ENCODE measurements around the gene NPC2. TPM values are rescaled to one million over a fixed set of nuclear protein-coding genes. Genes with fewer than 3 reads are reported as not detected.
"Not testable (repeated sequence)": the region's sequence is repeated elsewhere in the genome, so short reads cannot be mapped to it uniquely, and the experiment has no call there.

NPC2 gene
- total RNA-seq, 1 donor from 2014 or later, result 281 TPM

GRCh38 chr14:74462993-74463392 is 30.1 kb downstream of the NPC2 start:
- DNase-seq (ENCODE audit: low read depth), result no peak
- no peak for TF ChIP-seq CTCF (conservative IDR thresholded peaks at IDR 0.05; ENCODE audit: low read depth, low read length)
- no peak overlapping the region for H3K4me3 ChIP-seq (ENCODE audit: low read depth, low read length)

- TF ChIP-seq CTCF (conservative IDR thresholded peaks at IDR 0.05; ENCODE audit: low read depth, low read length), result no peak
- DNase-seq (ENCODE audit: low read depth), result no peak
- H3K4me3 ChIP-seq (ENCODE audit: low read depth, low read length), result no peak overlapping the region
Observed at GRCh38 chr14:74459976-74460375, 33.1 kb downstream of the NPC2 start.

- no peak overlapping the region for H3K4me3 ChIP-seq (ENCODE audit: low read depth, low read length)
- TF ChIP-seq CTCF (conservative IDR thresholded peaks at IDR 0.05; ENCODE audit: low read depth, low read length), result peak; percentile 61
- no peak for DNase-seq (ENCODE audit: low read depth)
Observed at GRCh38 chr14:74459289-74459946, 33.7 kb downstream of the NPC2 start.

- H3K4me3 ChIP-seq (ENCODE audit: low read depth, low read length), result no peak overlapping the region
- no peak for TF ChIP-seq CTCF (conservative IDR thresholded peaks at IDR 0.05; ENCODE audit: low read depth, low read length)
- DNase-seq (ENCODE audit: low read depth), result no peak
Observed at GRCh38 chr14:74457565-74457895, 35.6 kb downstream of the NPC2 start.

- no peak overlapping the region for H3K4me3 ChIP-seq (ENCODE audit: low read depth, low read length)
- no peak for TF ChIP-seq CTCF (conservative IDR thresholded peaks at IDR 0.05; ENCODE audit: low read depth, low read length)
- no peak for DNase-seq (ENCODE audit: low read depth)
Observed at GRCh38 chr14:74456684-74457564, 36.2 kb downstream of the NPC2 start.

GRCh38 chr14:74454397-74454796 is 38.7 kb downstream of the NPC2 start:
- not testable (repeated sequence) for DNase-seq (ENCODE audit: low read depth); H3K4me3 ChIP-seq (ENCODE audit: low read depth, low read length)

- H3K4me3 ChIP-seq (ENCODE audit: low read depth, low read length), result no peak overlapping the region
- TF ChIP-seq CTCF (conservative IDR thresholded peaks at IDR 0.05; ENCODE audit: low read depth, low read length), result no peak
- DNase-seq (ENCODE audit: low read depth), result no peak
Observed at GRCh38 chr14:74444866-74445265, 48.2 kb downstream of the NPC2 start.

Measured in epithelial cell of proximal tubule (primary cell).